B cell (primary cell): Measurements from ENCODE around the gene NHEJ1. TPM values are rescaled to one million over a fixed set of nuclear protein-coding genes. Genes with fewer than 3 reads are reported as not detected.

Source experiments
- ATAC-seq: fragments of 200-7000 bp; cut with Tn5 transposase; one replicate; pipeline ENCODE4 v1.10.0; 2021; ENCODE audit warnings: low read depth, mild to moderate bottlenecking, moderate number of reproducible peaks, moderate library complexity
- CTCF ChIA-PET: fragments of 350-600 bp; sonication (Branson Sonifier 250); formaldehyde crosslinking; loops from one replicate; lab custom pipeline; 2021; ENCODE audit warnings: antibody characterized with exemption, inconsistent platforms; lab: Charles Lee
- POLR2A ChIA-PET: fragments of 350-600 bp; sonication (Branson Sonifier 250); formaldehyde crosslinking; loops from one replicate; lab custom pipeline; 2021; ENCODE audit warnings: antibody characterized with exemption; lab: Charles Lee
- DNase-seq: peaks from one replicate; pipeline ENCODE4 v3.0.0; 2013
- H2AFZ ChIP-seq: 2 replicates; pipeline ENCODE4 v1.6.1; 2012; ENCODE audit warnings: mild to moderate bottlenecking, low read depth, low read length; ENCODE audit not compliant: insufficient read depth, poor library complexity, severe bottlenecking
- H3K27ac ChIP-seq, 2 donors: 1 replicate in 1 of 2; 2 replicates in 1 of 2; pipeline ENCODE4 v1.5.1; 2012 to 2013; ENCODE audit warnings: low read length in 2 of 2, mild to moderate bottlenecking in 2 of 2, moderate library complexity in 1 of 2
- H3K27me3 ChIP-seq, 4 experiments: fragments of 200-600 bp in 1 of 4; sonication (generic) in 1 of 4; replicated peaks in 1 of 4; 1 replicate in 2 of 4; 2 replicates in 2 of 4; pipeline versions ENCODE4 v1.6.1 to v1.7.0; 2013 to 2016; ENCODE audit warnings: low read length in 3 of 4, mild to moderate bottlenecking in 2 of 4, mixed read lengths in 1 of 4, moderate library complexity in 1 of 4; ENCODE audit not compliant: insufficient read depth in 4 of 4, control insufficient read depth in 3 of 4; ENCODE audit errors: control extremely low read depth in 1 of 4
- H3K36me3 ChIP-seq, 2 experiments: replicated peaks in 1 of 2; 1 replicate in 1 of 2; 2 replicates in 1 of 2; pipeline versions ENCODE4 v1.6.1 to v1.7.1; 2013; ENCODE audit warnings: low read length in 1 of 2; ENCODE audit not compliant: insufficient read depth in 2 of 2, control insufficient read depth in 1 of 2; ENCODE audit errors: control extremely low read depth in 1 of 2, extremely low read depth in 1 of 2
- H3K4me1 ChIP-seq, 2 donors: fragments of 200-600 bp in 1 of 2; sonication (generic) in 1 of 2; 1 replicate in 1 of 2; 2 replicates in 1 of 2; pipeline versions ENCODE4 v1.5.1 to v1.6.1; 2013 to 2017; ENCODE audit warnings: low read length in 2 of 2; ENCODE audit not compliant: control insufficient read depth in 2 of 2, insufficient read depth in 2 of 2
- H3K4me2 ChIP-seq: replicated peaks from 2 replicates; pipeline ENCODE3; 2012; ENCODE audit warnings: mild to moderate bottlenecking, low read depth, low read length; ENCODE audit not compliant: poor library complexity, severe bottlenecking
- H3K4me3 ChIP-seq, 5 experiments: fragments of 200-600 bp in 1 of 5; sonication (generic) in 1 of 5; 1 replicate in 3 of 5; 2 replicates in 2 of 5; pipeline versions ENCODE4 v1.5.1 to v1.7.0; 2011 to 2016; ENCODE audit warnings: low read length in 4 of 5, mild to moderate bottlenecking in 4 of 5, low read depth in 2 of 5, control low read depth in 1 of 5, moderate library complexity in 1 of 5; ENCODE audit not compliant: insufficient read depth in 1 of 5; ENCODE audit errors: control extremely low read depth in 1 of 5, extremely low read depth in 1 of 5
- H3K79me2 ChIP-seq: fragments of 200-600 bp; sonication (generic); one replicate; pipeline ENCODE4 v1.6.0; 2016; ENCODE audit warnings: low read length; ENCODE audit not compliant: control insufficient read depth, insufficient read depth
- H3K9ac ChIP-seq: fragments of 200-600 bp; sonication (generic); 2 replicates; pipeline ENCODE4 v1.6.1; 2017; ENCODE audit warnings: mild to moderate bottlenecking, low read length, moderate library complexity
- H3K9me3 ChIP-seq, 3 donors: one replicate each; pipeline versions ENCODE4 v1.6.1 to v1.7.1; 2013; ENCODE audit warnings: low read length in 2 of 3; ENCODE audit not compliant: control insufficient read depth in 2 of 3, insufficient read depth in 1 of 3; ENCODE audit errors: control extremely low read depth in 1 of 3
- H4K20me1 ChIP-seq: 2 replicates; pipeline ENCODE4 v1.6.0; 2012; ENCODE audit warnings: mild to moderate bottlenecking, low read length; ENCODE audit not compliant: insufficient read depth, control insufficient read depth, poor library complexity, severe bottlenecking
- H3K27ac Mint-ChIP-seq: one replicate; pipeline ENCODE4 v1.8.0; 2021; ENCODE audit warnings: mixed read lengths
- H3K27me3 Mint-ChIP-seq: one replicate; pipeline ENCODE4 v1.8.0; 2021; ENCODE audit warnings: mixed read lengths
- H3K4me1 Mint-ChIP-seq: one replicate; pipeline ENCODE4 v1.8.0; 2021; ENCODE audit warnings: mixed read lengths
- H3K4me3 Mint-ChIP-seq: one replicate; pipeline ENCODE4 v1.8.0; 2021; ENCODE audit warnings: mixed read lengths
- H3K9me3 Mint-ChIP-seq: one replicate; pipeline ENCODE4 v1.8.0; 2022; ENCODE audit warnings: mixed read lengths; ENCODE audit not compliant: insufficient read depth
- CTCF ChIP-seq: fragments of 200-600 bp; IDR thresholded peaks from one replicate; pipeline ENCODE4 v1.8.0; 2022; ENCODE audit warnings: antibody characterized with exemption, mild to moderate bottlenecking
- EZH2 ChIP-seq: IDR thresholded peaks from 2 replicates; pipeline ENCODE4 v1.6.1; 2012; ENCODE audit warnings: borderline replicate concordance, low read depth, mild to moderate bottlenecking, moderate library complexity, low read length; ENCODE audit not compliant: insufficient read depth, poor library complexity, severe bottlenecking
- WGBS: methylation state at CpG from one replicate; pipeline ENCODE4 v1.1.5; 2013; ENCODE audit warnings: missing lambda C conversion rate; ENCODE audit not compliant: insufficient coverage; 5-methylcytosine and 5-hydroxymethylcytosine counted together
- intact Hi-C: fragments of 100-400 bp; cut with micrococcal nuclease; formaldehyde crosslinking; loops from one replicate; pipeline ENCODE4 v1.10.0; 2022
- polyA plus RNA-seq: library from polyadenylated mRNA; depleted of rRNA; stranded (reverse); fragments of >200 nt; gene quantifications from 2 replicates; pipeline ENCODE4 v1.2.3, GENCODE V29; 2012
- total RNA-seq, 2 donors: library from RNA; stranded (reverse); fragments of 120-200 nt in 1 of 2; gene quantifications; 1 replicate in 1 of 2; 2 replicates in 1 of 2; pipeline versions ENCODE4 v1.2.3 to v1.2.4, GENCODE V29; 2013 to 2022

NHEJ1 gene
- total and polyA plus RNA-seq, 2 donors (not counting 1 experiment from before 2014, with no cell fraction given), result 14.9 to 25.0 TPM

- peak overlapping the region; percentile 54 for H3K4me2 ChIP-seq
- ChIA-PET CTCF (interaction anchor here (0.9 to 9.5 kb wide), 6 partner anchors 19 to 151 kb away, joined by 3 to 117 read pairs (median 4); partner anchors contain the start of gene CFAP65), POLR2A (interaction anchor here (0.5 kb wide), 1 partner anchor 152 kb away, joined by 5 read pairs; no protein-coding TSS in a partner anchor)
- H3K4me1 ChIP-seq, result peaks cover 35 to 41% of the 10 kb centered on the region in 2 donors
- intact Hi-C loops, result loop anchor here (10.0 kb wide), 1 partner anchor 65 kb away; the partner anchor contains the start of gene CRYBA2
- H3K79me2 ChIP-seq, result no peaks in the 10 kb centered on the region
- H3K27ac ChIP-seq, result no peak overlapping the region
- DNase-seq (peak; percentile 42), ATAC-seq (no peak)
- H3K9me3 Mint-ChIP-seq, result no peaks in the 10 kb centered on the region
- peaks cover 0 to 67% (median 46%) of the 10 kb centered on the region in 4 experiments for H3K27me3 ChIP-seq
- peak overlapping the region; percentile 55 for H3K4me3 Mint-ChIP-seq
- no peak overlapping the region for H2AFZ ChIP-seq
- WGBS, result 8% methylated on average over 81 of the region's 81 CpGs
- H3K9ac ChIP-seq, result no peak overlapping the region
- H3K36me3 ChIP-seq, result no peaks in the 10 kb centered on the region
- peaks cover 49% of the 10 kb centered on the region for H3K27me3 Mint-ChIP-seq
- peaks cover 24% of the 10 kb centered on the region for H3K4me1 Mint-ChIP-seq
- no peak overlapping the region for H3K4me3 ChIP-seq
- TF ChIP-seq EZH2, result no peak
- TF ChIP-seq CTCF, result no peak
- no peaks in the 10 kb centered on the region for H3K9me3 ChIP-seq
- H4K20me1 ChIP-seq, result no peaks in the 10 kb centered on the region
- H3K27ac Mint-ChIP-seq, result peak overlapping the region; percentile 6
Observed at GRCh38 chr2:219059725-219060682, 100.6 kb downstream of the NHEJ1 start.
